GM12865 (cell line): ENCODE data around the gene MAP3K21.

Experiments
- DNase-seq: peaks from one replicate; pipeline ENCODE4 v3.0.0; 2010; ENCODE audit warnings: low read depth
- H3K4me3 ChIP-seq: 2 replicates; pipeline ENCODE4 v1.5.1; 2011; ENCODE audit warnings: mild to moderate bottlenecking, low read depth, low read length, control low read depth
- CTCF ChIP-seq: IDR thresholded peaks from 2 replicates; pipeline ENCODE4 v1.5.1; 2011; ENCODE audit warnings: low read length, control low read depth, low read depth, inconsistent platforms; ENCODE audit not compliant: insufficient read depth; ENCODE audit errors: missing control alignments

MAP3K21 gene

DNA sequence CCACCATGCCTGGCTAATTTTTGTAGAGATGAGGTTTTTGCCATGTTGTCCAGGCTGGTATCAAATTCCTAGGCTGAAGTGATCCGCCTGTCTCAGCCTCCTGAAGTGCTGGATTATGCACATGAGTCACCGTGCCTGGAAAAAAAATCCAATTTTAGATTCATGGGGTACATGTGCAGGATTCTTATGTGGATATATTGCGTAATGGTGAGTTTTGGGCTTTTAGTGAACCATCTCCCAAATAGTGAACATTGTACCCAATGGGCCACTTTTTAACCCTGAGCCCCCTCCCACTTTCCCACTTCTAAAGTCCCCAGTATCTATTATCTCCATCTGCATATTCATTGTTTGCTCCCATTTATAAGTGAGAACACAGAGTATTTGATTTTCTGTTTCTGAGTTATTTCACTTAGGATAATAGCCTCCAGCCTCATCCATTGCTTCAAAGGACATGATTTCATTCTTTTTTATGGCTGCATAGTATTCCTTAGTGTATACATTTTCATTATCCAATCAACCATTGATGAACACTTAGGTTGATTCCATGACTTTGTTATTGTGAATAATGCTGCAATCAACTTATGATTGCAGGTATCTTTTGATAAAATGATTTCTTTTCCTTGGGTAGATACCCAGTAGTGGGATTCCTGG lies 104.4 kb downstream of the MAP3K21 start:
- TF ChIP-seq CTCF = no peak
- H3K4me3 ChIP-seq = no peak overlapping the region
- no peak for DNase-seq

GRCh38 chr1:233432916-233433315 lies 105.4 kb downstream of the MAP3K21 start:
- no peak for TF ChIP-seq CTCF
- H3K4me3 ChIP-seq = no peak overlapping the region
- no peak for DNase-seq

GRCh38 chr1:233433436-233434210 lies 106.1 kb downstream of the MAP3K21 start:
- H3K4me3 ChIP-seq = no peak overlapping the region
- no peak for TF ChIP-seq CTCF
- DNase-seq = no peak
